ENCODE measurements around the gene TDRD9.
"Not testable (repeated sequence)": the region's sequence is repeated elsewhere in the genome, so short reads cannot be mapped to it uniquely, and the experiment has no call there.

TDRD9 gene

DNA sequence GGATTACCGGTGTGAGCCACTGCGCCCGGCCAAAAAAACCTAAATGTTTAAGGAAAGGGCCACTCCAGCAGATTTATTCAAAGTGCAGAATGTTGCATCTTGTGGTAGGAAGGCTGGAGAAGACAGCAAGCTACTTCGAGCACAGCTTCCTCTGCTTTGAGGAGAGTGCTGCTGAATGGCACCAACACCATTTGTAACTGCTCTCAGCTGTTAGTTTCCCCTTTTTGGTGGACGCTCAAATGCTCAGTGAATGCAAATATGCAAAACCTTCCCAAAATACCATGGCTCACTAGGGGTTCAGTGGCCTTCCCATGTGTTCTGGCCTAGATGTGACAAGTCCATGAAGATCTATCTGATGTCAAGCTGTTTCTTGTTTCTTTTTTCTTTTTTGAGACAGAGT is 2.9 kb upstream of the TDRD9 start:
- DNase-seq (ENCODE audit: low read depth) = no peak

DNA sequence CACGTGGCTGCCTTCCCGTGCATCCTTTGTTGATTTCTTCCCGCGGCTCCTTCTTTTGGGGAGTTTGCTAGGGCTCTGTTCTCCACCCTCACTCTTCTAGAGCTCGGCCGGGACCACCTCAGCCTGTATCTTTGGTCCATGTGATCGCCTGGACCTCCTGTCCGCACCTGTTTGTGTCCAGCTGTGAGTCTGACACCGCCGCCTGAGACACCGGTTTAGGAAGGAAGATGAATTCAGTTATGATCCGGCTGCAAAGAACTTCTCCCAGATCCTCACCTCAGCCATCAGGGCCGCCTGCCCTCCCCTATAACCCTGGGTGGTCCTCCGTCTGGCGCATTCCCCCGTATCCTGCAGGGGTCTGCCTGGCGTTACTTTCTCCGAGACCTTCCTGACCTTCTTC is 690 bp upstream of the TDRD9 start:
- DNase-seq (ENCODE audit: low read depth) = no peak

GRCh38 chr14:103930051-103930604 is 1.9 kb downstream of the TDRD9 start:
- no peak for DNase-seq (ENCODE audit: low read depth)

DNA sequence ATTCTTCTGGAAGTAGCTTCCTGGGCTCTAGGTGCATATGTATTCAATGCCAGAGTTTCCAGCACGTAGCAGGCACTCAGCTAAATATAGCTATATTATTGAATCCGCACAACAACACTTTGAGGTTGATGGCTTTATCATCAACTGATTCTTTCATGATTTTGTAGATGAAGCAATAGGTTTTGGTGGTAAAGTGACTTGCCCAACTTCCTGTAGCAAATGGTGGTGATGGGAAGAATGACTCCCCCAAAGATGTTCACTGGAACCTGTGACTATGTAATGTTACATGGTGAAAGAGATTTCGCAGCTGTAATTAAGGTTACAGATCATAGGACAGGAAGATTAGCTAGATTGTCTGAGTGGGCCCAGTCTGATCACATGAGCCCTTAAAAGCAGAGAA is 3.2 kb downstream of the TDRD9 start:
- no peak for DNase-seq (ENCODE audit: low read depth)

DNA sequence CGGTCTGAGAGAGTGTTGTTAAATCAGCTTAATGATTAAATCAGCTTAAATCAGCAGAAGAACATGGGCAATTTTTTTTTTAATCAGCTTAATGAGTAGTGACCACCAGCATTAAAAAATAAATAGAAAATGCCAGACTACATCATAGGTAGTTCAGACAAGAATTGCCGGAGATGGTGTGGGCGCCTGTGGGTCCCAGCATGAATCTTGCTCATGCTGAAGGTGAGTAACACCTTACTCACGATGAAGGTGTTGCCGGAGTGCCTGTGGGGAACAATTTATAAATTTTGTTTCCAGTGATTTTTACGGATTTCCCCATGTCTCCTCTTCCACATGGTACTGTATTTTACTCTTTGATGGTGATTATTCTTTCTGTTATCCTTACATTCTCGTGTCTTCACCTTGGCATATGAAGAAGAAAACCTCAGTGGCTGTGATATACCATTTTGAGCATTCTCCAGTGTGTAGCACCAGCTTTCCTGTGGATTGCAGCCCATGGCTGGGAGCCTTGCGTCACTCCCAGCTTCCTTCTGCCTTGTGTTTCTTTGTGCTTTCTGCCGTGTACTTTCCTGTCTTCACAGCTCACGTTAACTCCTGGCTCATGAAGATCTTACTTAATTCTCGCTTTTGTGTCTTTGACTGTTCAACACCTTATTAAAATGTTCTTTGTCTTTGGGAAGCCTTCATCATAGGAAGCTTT is 4.7 kb downstream of the TDRD9 start:
- no peak for DNase-seq (ENCODE audit: low read depth)

DNA sequence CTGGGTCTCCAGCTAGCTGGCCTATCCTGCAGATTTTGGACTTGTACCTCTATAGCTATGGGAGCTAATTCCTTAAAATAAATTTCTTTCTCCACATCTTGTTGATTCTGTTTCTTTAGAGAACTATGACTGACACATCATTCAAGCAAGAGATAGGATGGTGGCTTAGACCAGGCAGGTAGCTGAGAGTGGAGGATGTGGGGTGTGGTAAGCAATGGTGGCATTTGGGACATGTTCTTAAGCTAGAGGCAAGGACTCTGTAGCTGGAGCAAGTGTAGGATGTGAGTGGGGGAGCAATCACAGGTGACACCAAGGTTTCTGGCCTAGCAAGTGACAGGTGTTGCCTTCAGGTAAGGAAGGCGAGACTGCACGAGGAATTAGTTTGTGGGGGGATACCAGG is 6.8 kb downstream of the TDRD9 start:
- DNase-seq (ENCODE audit: low read depth) = no peak

DNA sequence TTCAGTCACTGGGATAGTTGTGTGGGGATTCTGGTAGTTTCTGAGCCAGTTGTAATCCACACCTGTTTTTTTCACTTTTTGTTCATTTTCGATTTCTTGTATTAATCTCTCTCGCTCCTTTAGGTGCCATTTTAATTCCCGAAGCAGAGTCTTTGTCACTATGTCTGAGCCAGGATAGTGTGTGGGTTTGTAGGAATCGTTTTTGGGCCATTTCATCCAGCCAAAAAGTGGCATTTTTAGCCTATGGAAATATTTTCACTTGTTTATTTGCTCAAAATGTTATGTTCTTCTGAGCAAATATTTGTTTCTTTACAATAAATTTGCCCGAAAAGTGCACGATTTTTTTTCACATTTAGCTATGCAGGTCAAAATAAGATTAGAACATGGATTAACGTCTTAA is 13.2 kb downstream of the TDRD9 start:
- DNase-seq (ENCODE audit: low read depth) = no peak

DNA sequence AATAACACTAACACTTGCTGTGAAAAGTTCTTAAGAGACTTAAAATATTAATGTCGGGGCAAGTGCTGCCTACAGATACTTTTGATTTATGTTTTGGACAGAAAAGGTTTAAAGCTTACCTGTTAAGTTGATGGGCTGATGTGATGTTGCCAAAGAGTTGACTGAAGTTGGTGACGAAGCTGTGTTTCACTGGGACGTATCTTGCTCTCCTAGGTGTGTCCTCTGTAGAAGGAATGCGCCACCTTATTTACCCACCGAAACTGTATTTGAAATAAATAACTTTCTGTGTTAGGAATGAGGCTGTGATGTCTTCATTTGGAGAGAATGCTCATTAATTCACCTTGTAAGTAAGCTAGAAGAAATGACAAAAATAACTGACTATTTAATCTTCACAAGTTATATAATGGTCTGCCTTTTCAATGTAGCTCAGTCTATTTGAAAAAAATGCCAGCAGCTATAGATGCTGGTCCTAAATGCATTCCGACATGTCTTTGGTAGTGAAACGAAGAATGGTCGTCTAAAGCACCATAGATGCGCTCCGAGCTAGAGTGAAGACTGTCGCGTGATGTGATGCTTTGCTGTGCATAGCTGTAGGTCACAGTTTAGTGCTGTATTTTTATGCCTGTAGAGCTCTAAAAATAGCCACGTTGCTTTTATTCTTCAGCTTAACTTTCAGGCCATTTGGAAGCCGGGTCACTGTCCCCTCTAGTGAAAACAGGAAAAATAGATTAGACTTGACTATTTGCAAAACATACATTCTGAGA is 13.9 kb downstream of the TDRD9 start, which contains the start of gene RD3L:
TSS of gene RD3L (minus strand) at position 557 of the 764 bp plus-strand sequence. CDS start 834 bp downstream, outside the sequence.
- DNase-seq (ENCODE audit: low read depth) = no peak

DNA sequence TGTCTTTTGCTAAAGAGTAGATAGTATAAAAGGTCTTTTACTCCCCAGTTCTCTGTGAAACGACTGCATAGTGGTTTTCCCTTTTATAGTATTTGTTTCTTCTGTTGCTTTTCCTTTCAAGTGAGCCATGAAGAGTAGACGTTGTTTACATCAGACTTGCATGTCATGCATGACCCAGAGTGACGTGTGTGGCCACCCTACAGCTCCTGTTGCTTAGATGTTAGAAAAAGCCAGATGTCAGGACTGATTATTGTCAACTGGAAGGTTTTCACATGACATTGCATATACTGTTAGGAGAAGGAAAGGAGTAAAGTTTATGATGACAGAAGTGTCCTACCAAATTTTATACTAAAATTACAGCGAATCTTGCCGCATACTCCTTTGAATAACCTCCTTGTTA is 15.4 kb downstream of the TDRD9 start:
- no peak for DNase-seq (ENCODE audit: low read depth)

DNA sequence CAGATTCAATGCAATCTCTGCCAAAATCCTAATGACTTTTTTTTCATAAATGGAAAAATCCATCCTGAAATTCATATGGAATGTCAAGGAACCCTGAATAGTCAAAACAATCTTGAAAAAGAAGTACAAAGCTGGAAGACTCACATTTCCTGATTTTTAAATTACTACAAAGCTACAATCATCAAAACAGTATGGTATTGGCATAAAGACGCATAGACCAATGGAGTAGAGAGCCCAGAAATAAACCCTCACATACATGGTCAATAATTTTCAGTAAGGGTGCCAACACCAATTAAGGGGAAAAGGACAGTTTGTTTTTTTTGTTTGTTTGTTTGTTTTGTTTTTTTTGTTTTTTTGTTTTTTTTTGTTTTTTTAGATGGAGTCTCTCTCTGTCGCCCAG is 18.7 kb downstream of the TDRD9 start:
- DNase-seq (ENCODE audit: low read depth) = no peak

DNA sequence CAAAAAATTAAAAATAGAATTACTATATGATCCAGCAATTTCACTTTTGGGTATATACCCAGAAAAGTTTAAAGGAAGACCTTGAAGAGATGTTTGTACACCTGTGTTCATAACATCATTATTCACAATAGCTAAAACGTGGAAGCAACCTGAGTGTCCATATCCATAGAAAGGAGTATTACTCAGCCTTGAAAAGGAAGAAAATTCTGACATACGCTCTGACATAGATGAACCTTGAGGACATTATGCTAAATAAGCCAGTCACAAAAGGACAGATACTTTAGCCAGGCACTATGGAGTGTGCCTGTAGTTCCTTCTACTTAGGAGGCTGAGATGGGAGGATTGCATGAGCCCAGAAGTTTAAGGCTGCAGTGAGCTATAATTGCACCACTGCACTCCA is 20.2 kb downstream of the TDRD9 start:
- DNase-seq (ENCODE audit: low read depth) = no peak

DNA sequence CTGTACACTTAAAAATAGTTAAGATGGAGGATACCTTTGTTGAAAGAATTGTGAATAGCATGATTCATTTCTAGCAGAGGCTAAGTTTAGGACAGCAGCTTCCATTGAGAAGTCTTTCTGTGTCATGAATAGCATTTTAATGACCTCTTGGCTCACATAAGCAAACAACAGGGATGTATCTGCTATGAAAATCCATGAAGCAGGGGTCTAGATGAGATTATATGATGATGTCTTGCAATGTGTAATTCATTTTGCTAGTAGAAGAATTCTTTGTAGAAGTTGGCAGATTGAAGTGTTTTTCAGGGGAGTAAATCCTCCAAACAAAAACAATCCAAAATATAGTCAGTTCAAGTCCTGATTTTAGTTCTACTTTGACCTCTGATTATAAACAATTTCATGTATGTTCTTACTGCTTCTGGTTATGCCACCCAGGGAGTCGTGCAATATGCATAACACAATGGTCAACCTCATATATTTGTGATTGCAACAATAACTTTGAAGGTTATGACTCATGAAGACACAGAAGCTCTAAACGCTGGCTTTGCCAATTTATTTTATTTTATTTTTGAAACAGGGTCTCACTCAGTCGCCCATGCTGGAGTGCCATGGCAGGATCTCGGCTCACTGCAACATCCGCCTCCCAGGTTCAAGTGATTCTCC is 21.0 kb downstream of the TDRD9 start:
- DNase-seq (ENCODE audit: low read depth) = no peak

GRCh38 chr14:103960457-103961055 is 32.3 kb downstream of the TDRD9 start:
- DNase-seq (ENCODE audit: low read depth) = no peak

DNA sequence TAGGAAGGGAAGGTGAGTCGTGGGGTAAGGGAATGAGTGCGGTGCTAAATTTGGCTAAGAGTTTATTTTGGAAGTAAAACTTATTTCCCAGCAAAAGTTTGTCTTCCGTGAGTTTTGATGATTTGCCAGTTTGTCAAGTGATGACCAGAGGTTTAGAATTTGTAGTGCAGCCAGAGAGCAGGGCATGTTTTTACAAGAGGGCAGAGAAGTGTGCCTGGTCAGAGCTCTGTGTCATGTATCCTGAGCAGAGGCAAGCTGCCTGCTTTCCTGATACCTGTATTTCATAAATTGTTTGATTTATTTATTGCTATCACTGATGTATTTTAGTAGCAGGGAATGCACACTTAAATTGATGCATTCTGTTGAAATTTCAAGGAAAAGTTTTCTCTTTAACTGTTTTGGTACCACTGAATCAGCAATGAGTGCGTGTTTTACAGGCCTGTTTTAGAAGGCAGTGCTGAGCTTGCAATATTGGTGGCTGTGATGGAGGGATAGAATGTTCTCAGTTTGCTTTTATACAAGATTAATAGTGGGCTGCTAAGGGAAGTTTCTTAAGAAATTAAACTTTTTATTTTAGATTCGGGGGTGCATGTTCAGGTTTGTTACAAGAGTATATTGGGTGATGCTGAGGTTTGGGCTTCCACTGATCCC is 33.8 kb downstream of the TDRD9 start:
- DNase-seq (ENCODE audit: low read depth) = no peak

DNA sequence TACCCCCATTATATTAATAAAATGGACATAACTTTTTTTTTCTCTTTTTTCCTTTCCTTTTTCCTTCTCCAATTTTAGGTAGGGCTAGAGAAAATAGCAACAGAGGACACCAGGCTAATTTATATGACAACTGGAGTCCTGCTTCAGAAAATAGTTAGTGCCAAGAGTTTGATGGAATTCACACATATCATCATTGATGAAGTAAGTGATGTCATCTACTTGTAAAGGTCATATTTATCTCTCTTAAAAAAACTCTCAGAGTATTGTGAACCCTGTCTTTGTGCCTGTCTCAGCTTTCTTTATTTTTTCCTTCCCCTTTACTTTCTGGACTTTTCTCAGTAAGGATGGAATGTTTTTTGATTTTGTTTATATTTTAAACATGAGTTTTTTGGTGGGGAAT is 38.4 kb downstream of the TDRD9 start:
- DNase-seq (ENCODE audit: low read depth) = no peak

- DNase-seq (ENCODE audit: low read depth) = no peak
Observed at GRCh38 chr14:103969961-103970360, 41.7 kb downstream of the TDRD9 start.

DNA sequence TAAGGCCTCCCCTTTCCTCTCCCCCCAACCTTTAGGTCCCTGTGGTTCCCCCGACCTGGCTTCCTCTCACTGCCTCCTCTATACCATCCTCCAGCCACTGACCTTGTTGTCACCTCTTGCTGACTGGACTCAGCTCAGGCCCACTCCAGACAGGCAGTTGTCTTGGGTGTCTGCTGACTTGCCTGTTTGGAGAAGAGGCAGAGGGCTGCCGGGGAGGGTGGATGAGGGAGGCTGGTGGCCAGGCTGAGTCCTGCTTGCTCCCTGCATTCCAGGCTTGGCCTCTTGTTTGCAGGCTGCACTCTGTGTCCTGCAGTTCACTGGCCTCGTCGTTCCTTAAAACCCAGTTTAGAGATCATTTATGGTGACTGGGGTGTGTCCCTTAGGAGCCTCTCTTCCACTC is 45.1 kb downstream of the TDRD9 start:
- DNase-seq (ENCODE audit: low read depth) = no peak

DNA sequence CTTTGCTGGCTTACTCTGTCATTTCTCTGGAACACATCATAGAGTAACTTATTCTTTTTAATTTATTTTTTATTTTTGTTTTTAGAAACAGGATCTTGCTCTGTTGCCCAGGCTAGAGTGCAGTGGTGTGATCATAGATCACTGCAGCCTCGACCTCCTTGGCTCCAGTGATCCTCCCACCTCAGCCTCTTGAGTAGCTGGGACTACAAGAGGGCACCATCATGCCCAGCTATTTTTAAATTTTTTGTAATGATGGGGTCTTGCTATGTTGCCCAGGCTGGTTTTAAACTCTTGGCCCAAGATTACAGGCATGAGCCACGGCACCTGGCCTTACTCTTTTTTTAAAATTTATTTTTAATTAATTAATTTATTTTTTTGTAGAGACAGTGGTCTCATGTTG is 46.3 kb downstream of the TDRD9 start:
- DNase-seq (ENCODE audit: low read depth) = no peak

GRCh38 chr14:103980623-103981238 is 52.5 kb downstream of the TDRD9 start:
- not testable (repeated sequence) for DNase-seq (ENCODE audit: low read depth)

DNA sequence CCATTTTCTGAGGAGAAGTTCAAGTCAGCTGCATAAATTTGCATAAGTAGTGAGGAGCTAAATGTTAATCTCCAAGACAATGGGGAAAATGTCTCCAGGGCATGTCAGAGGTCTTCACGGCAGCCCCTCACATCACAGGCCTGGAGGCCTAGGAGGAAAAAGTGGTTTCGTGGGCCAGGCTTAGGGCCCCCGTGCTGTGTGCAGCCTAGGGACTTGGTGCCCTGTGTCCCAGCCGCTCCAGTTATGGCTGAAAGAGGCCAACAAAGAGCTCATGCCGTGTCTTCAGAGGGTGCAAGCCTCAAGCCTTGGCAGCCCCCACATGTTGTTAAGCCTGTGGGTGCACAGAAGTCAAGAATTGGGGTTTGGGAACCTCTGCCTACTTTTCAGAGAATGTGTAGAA is 55.9 kb downstream of the TDRD9 start:
- no peak for DNase-seq (ENCODE audit: low read depth)

DNA sequence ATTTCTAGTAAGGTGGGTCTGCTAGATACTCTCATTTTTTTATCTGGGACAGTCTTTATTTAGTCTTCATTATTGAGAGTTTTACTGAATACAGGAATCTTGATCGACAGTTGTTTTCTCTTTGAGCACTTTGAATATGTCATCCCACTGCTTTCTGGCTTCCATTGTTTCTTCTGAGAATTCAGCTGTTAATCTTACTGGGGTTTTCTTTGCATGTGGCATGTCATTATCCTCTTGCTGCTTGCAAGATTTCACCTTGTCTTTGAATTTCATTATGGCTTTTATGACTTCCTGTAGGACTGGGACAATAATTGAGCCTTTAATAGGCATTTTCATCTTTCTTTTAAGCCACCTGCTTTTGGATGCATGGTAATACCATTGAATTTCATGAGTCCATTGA is 60.8 kb downstream of the TDRD9 start:
- DNase-seq (ENCODE audit: low read depth) = no peak
